ENCODE results near the gene UBE2G1. TPM values are rescaled to one million over a fixed set of nuclear protein-coding genes. Genes with fewer than 3 reads are reported as not detected.

UBE2G1 gene
- total and polyA plus RNA-seq, 4 donors = 8.0 to 47.5 (median 34.4) TPM

DNA sequence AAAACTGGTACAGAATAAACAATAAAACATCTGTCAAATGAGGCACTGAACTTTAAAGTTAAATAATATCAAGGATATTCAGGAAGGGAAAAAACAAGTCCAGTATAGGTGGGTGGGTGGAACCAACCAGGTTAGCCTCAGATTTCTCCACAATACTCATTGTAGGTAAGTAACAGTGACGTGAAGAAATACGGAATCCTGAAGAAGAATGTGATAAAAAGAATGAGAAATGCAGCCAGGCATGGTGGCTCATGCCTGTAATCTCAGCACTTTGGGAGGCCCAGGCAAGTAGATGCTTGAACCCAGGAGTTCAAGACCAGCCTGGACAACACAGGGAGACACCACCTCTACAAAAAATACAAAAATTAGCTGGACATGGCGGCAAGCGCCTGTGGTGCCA lies 47.3 kb downstream of the UBE2G1 start:
- Histone ChIP-seq H3K9ac (ENCODE audit: insufficient read depth in 1 of 2, low read length in 2 of 2) (no peak overlapping the region), H3K4me1 (ENCODE audit: control insufficient read depth in 5 of 5, insufficient read depth in 5 of 5, low read length in 5 of 5) (peaks cover 2 to 26% (median 6%) of the 10 kb centered on the region in 5 donors), H3K27ac (ENCODE audit: low read depth in 1 of 2, low read length in 1 of 2) (no peak overlapping the region), H3K4me3 (no peak overlapping the region), H3K27me3 (ENCODE audit: control insufficient read depth in 3 of 3, insufficient read depth in 3 of 3, low read length in 2 of 3) (no peaks in the 10 kb centered on the region), H3K36me3 (ENCODE audit: control insufficient read depth in 4 of 4, insufficient read depth in 4 of 4, low read length in 4 of 4) (peaks cover 0 to 2% (median 0%) of the 10 kb centered on the region in 4 donors), H3K9me3 (ENCODE audit: control insufficient read depth in 4 of 4, insufficient read depth in 3 of 4, low read length in 3 of 4) (no peaks in the 10 kb centered on the region)
- DNase-seq (no peak), ATAC-seq (ENCODE audit: insufficient read depth, low FRiP score) (no peak)
- WGBS, 2 donors = 92% methylated on average over 4 of the region's 4 CpGs
- TF ChIP-seq, protein P1, sequence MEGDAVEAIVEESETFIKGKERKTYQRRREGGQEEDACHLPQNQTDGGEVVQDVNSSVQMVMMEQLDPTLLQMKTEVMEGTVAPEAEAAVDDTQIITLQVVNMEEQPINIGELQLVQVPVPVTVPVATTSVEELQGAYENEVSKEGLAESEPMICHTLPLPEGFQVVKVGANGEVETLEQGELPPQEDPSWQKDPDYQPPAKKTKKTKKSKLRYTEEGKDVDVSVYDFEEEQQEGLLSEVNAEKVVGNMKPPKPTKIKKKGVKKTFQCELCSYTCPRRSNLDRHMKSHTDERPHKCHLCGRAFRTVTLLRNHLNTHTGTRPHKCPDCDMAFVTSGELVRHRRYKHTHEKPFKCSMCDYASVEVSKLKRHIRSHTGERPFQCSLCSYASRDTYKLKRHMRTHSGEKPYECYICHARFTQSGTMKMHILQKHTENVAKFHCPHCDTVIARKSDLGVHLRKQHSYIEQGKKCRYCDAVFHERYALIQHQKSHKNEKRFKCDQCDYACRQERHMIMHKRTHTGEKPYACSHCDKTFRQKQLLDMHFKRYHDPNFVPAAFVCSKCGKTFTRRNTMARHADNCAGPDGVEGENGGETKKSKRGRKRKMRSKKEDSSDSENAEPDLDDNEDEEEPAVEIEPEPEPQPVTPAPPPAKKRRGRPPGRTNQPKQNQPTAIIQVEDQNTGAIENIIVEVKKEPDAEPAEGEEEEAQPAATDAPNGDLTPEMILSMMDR (IDR thresholded peaks at IDR 0.05; ENCODE audit: control extremely low read depth, extremely low read depth) = no peak

DNA sequence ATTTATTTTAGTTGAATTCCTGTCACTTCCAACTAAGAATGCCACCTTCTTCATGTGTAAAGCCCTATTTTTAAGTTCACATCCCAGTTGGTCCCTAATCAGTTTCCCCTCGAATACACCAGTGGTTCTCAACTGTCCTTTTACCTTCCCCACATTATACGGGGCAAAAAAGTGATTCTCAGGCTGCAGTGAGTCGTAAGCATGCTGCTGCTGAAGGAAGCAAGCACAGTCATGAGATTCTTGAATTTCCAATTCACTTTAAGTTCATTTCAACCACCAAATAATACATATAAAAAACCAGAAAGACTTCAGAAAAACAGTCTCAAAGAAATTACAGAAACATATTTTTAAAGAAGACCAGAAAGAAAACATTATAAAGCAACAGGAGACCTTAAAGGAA lies 47.9 kb downstream of the UBE2G1 start:
- Histone ChIP-seq H3K27ac (ENCODE audit: low read depth in 1 of 2, low read length in 1 of 2) (no peak overlapping the region), H3K27me3 (ENCODE audit: control insufficient read depth in 3 of 3, insufficient read depth in 3 of 3, low read length in 2 of 3) (no peaks in the 10 kb centered on the region), H3K9me3 (ENCODE audit: control insufficient read depth in 4 of 4, insufficient read depth in 3 of 4, low read length in 3 of 4) (no peaks in the 10 kb centered on the region), H3K4me1 (ENCODE audit: control insufficient read depth in 5 of 5, insufficient read depth in 5 of 5, low read length in 5 of 5) (peaks cover 2 to 27% (median 6%) of the 10 kb centered on the region in 5 donors), H3K36me3 (ENCODE audit: control insufficient read depth in 4 of 4, insufficient read depth in 4 of 4, low read length in 4 of 4) (peaks cover 0 to 2% (median 0%) of the 10 kb centered on the region in 4 donors), H3K9ac (ENCODE audit: insufficient read depth in 1 of 2, low read length in 2 of 2) (no peak overlapping the region), H3K4me3 (no peak overlapping the region)
- TF ChIP-seq, protein P1 (IDR thresholded peaks at IDR 0.05; ENCODE audit: control extremely low read depth, extremely low read depth) = no peak
- 77 to 84% methylated on average over 3 of the region's 3 CpGs for WGBS, 2 donors
- ATAC-seq (ENCODE audit: insufficient read depth, low FRiP score) (no peak), DNase-seq (no peak)

DNA sequence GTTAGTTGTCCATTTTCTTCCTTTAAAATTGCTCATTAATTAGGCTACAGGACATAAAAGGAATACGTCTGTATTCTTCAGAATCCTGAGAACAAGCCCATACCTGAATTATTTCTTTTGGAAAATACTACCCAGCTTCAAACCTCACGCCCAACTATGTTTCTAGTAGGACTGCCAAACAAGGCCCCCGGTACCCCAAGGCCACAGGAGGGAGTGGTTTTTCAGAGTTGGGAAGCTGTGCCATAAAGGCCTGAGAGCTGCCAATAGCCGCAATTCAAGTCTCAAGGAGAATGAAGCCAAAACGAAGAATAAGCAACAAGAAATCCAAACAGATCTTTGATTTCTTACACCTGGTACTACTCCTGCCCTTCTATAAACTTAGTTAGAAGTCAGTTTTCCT lies 48.3 kb downstream of the UBE2G1 start:
- Histone ChIP-seq H3K4me1 (ENCODE audit: control insufficient read depth in 5 of 5, insufficient read depth in 5 of 5, low read length in 5 of 5) (peaks cover 2 to 32% (median 6%) of the 10 kb centered on the region in 5 donors), H3K36me3 (ENCODE audit: control insufficient read depth in 4 of 4, insufficient read depth in 4 of 4, low read length in 4 of 4) (peaks cover 0 to 2% (median 0%) of the 10 kb centered on the region in 4 donors), H3K9me3 (ENCODE audit: control insufficient read depth in 4 of 4, insufficient read depth in 3 of 4, low read length in 3 of 4) (no peaks in the 10 kb centered on the region), H3K9ac (ENCODE audit: insufficient read depth in 1 of 2, low read length in 2 of 2) (no peak overlapping the region), H3K27me3 (ENCODE audit: control insufficient read depth in 3 of 3, insufficient read depth in 3 of 3, low read length in 2 of 3) (no peaks in the 10 kb centered on the region), H3K4me3 (no peak overlapping the region), H3K27ac (ENCODE audit: low read depth in 1 of 2, low read length in 1 of 2) (no peak overlapping the region)
- TF ChIP-seq, protein P1 (IDR thresholded peaks at IDR 0.05; ENCODE audit: control extremely low read depth, extremely low read depth) = no peak
- peak in 2 of 3 donors; percentile 28 to 47 for DNase-seq
- WGBS, 2 donors = 68 to 77% methylated on average over 5 of the region's 5 CpGs
- ATAC-seq (ENCODE audit: insufficient read depth, low FRiP score) = no peak

DNA sequence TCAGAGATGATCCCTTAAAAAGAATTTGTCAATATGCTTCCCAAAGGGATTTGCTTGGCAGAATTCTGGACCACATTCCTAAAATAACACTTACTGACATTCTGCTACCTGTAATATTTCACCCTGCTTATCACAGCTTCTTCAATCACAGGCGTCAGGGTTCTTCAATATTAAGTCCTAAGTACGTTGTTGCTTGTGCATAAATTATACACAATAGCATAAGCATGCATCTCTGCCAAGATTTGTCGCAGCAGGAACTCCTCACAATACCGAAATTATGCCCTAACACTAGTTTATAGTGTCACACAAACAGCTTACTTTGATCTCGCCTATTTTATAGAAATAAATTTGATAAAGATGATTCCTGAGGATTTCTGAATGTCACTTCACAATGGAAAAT lies 48.9 kb downstream of the UBE2G1 start:
- Histone ChIP-seq H3K4me3 (no peak overlapping the region), H3K36me3 (ENCODE audit: control insufficient read depth in 4 of 4, insufficient read depth in 4 of 4, low read length in 4 of 4) (peaks cover 0 to 2% (median 0%) of the 10 kb centered on the region in 4 donors), H3K27me3 (ENCODE audit: control insufficient read depth in 3 of 3, insufficient read depth in 3 of 3, low read length in 2 of 3) (no peaks in the 10 kb centered on the region), H3K9ac (ENCODE audit: insufficient read depth in 1 of 2, low read length in 2 of 2) (peak overlapping the region in 1 of 2 donors; percentile 8), H3K9me3 (ENCODE audit: control insufficient read depth in 4 of 4, insufficient read depth in 3 of 4, low read length in 3 of 4) (no peaks in the 10 kb centered on the region), H3K4me1 (ENCODE audit: control insufficient read depth in 5 of 5, insufficient read depth in 5 of 5, low read length in 5 of 5) (peaks cover 2 to 35% (median 6%) of the 10 kb centered on the region in 5 donors), H3K27ac (ENCODE audit: low read depth in 1 of 2, low read length in 1 of 2) (no peak overlapping the region)
- 50 to 66% methylated on average over 5 of the region's 5 CpGs for WGBS, 2 donors
- TF ChIP-seq, protein P1 (IDR thresholded peaks at IDR 0.05; ENCODE audit: control extremely low read depth, extremely low read depth) = no peak
- no peak for ATAC-seq (ENCODE audit: insufficient read depth, low FRiP score)
- DNase-seq = peak; percentile 45 to 78 (median 69)

Data from lung (tissue), 12 donors.